MCF 10A (cell line): ENCODE measurements around the gene MRPL2. TPM values are rescaled to one million over a fixed set of nuclear protein-coding genes. Genes with fewer than 3 reads are reported as not detected.

ENCODE experiments used
- BruUV-seq: library from RNA; stranded (reverse); fragments of 400-500 nt; replicated peaks from 2 replicates; lab custom pipeline; 2021; lab: Mats Ljungman, UMichigan
- CTCF ChIA-PET: fragments of 300-600 bp; sonication (Branson Sonifier 250); formaldehyde crosslinking; extraction: SDS; loops from one replicate; lab custom pipeline; 2021; ENCODE audit warnings: antibody characterized with exemption, inconsistent platforms; lab: Yijun Ruan, JAX
- POLR2A ChIA-PET: fragments of 300-600, 350-650 bp; sonication (Branson Sonifier 250); formaldehyde crosslinking; extraction: SDS; loops from one replicate; lab custom pipeline; 2020; ENCODE audit warnings: antibody characterized with exemption, inconsistent platforms; lab: Yijun Ruan, JAX
- DNase-seq: peaks from one replicate; pipeline ENCODE4 v3.0.0-alpha.2; 2018; ENCODE audit not compliant: unreplicated experiment
- H3K27ac Mint-ChIP-seq: one replicate; pipeline ENCODE4 v1.8.0; 2022; ENCODE audit warnings: mild to moderate bottlenecking, low read depth, mixed read lengths; ENCODE audit not compliant: unreplicated experiment
- H3K27me3 Mint-ChIP-seq: one replicate; pipeline ENCODE4 v1.8.0; 2022; ENCODE audit warnings: mixed read lengths; ENCODE audit not compliant: insufficient read depth, unreplicated experiment
- H3K36me3 Mint-ChIP-seq: one replicate; pipeline ENCODE4 v1.8.0; 2022; ENCODE audit warnings: mild to moderate bottlenecking, moderate library complexity, mixed read lengths; ENCODE audit not compliant: insufficient read depth, unreplicated experiment
- H3K4me1 Mint-ChIP-seq: one replicate; pipeline ENCODE4 v1.8.0; 2022; ENCODE audit warnings: mixed read lengths; ENCODE audit not compliant: insufficient read depth, unreplicated experiment
- H3K4me3 Mint-ChIP-seq: one replicate; pipeline ENCODE4 v1.8.0; 2022; ENCODE audit warnings: mild to moderate bottlenecking, moderate library complexity, mixed read lengths; ENCODE audit not compliant: unreplicated experiment
- H3K9me3 Mint-ChIP-seq: one replicate; pipeline ENCODE4 v1.8.0; 2022; ENCODE audit warnings: mixed read lengths; ENCODE audit not compliant: unreplicated experiment
- CTCF ChIP-seq: fragments of 200-600 bp; IDR thresholded peaks from one replicate; pipeline ENCODE4 v1.8.0; 2022; ENCODE audit warnings: antibody characterized with exemption, mild to moderate bottlenecking; ENCODE audit not compliant: unreplicated experiment
- intact Hi-C: fragments of 100-400 bp; cut with micrococcal nuclease; formaldehyde crosslinking; loops from 2 replicates; pipeline ENCODE4 v1.14.1; 2022
- total RNA-seq: library from RNA; stranded (reverse); gene quantifications from 2 replicates; pipeline ENCODE4 v1.2.3, GENCODE V29; 2022

The MRPL2 gene
- total RNA-seq, 1 experiment from 2014 or later, result 155 TPM

GRCh38 chr6:43075670-43076463 lies 16.6 kb upstream of the MRPL2 start, which contains the start of gene PTK7:
TSS of gene PTK7 (plus strand) at chr6:43076314. CDS start at chr6:43076489, 175 bp downstream.
- Mint-ChIP-seq H3K9me3 (no peaks in the 10 kb centered on the region), H3K36me3 (peaks cover 14% of the 10 kb centered on the region), H3K4me3 (peak within 1 kb of the TSS; percentile 81), H3K27me3 (no peaks in the 10 kb centered on the region), H3K4me1 (peaks cover 14% of the 10 kb centered on the region), H3K27ac (peak within 1 kb of the TSS; percentile 61)
- DNase-seq, result peak; percentile 47
- intact Hi-C loops, result no loop called here
- no TSS peak for BruUV-seq
- no peak for TF ChIP-seq CTCF
- CTCF ChIA-PET, result interaction anchor here (0.9 to 3.0 kb wide), 3 partner anchors 14 to 67 kb away, joined by 3 to 12 read pairs (median 4); no protein-coding TSS in a partner anchor
- POLR2A ChIA-PET, result interaction anchor here (0.6 to 4.4 kb wide), 16 partner anchors 13 to 112 kb away, joined by 3 to 60 read pairs (median 11); partner anchors contain the start of genes CUL7, KLC4, KLHDC3 and MEA1

- peaks cover 21% of the 10 kb centered on the region for H3K36me3 Mint-ChIP-seq
Measured at GRCh38 chr6:43074847-43075669, 15.8 kb upstream of the MRPL2 start.

GRCh38 chr6:43070028-43070632 lies 10.9 kb upstream of the MRPL2 start:
- peak; percentile 65 for DNase-seq
- CTCF ChIA-PET, result interaction anchor here (0.6 to 2.2 kb wide), 13 partner anchors 9 to 352 kb away, joined by 3 to 18 read pairs (median 4); partner anchors contain the start of genes KLC4, MRPL2 and RRP36
- Mint-ChIP-seq H3K27ac (peak overlapping the region; percentile 75), H3K36me3 (peaks cover 35% of the 10 kb centered on the region), H3K9me3 (no peaks in the 10 kb centered on the region), H3K4me1 (no peaks in the 10 kb centered on the region), H3K27me3 (no peaks in the 10 kb centered on the region), H3K4me3 (no peak overlapping the region)
- no TSS peak for BruUV-seq
- POLR2A ChIA-PET, result interaction anchor here (0.7 to 1.5 kb wide), 2 partner anchors 11 to 15 kb away, joined by 3 read pairs; partner anchors contain the start of genes KLC4 and MRPL2
- intact Hi-C loops, result loop anchor here (1.0 kb wide), 3 partner anchors 60 to 169 kb away; no protein-coding TSS in a partner anchor
- TF ChIP-seq CTCF, result peak; percentile 62

More at GRCh38 chr6:43074847-43075669, 15.8 kb upstream of the MRPL2 start:
- Mint-ChIP-seq H3K4me1 (peaks cover 12% of the 10 kb centered on the region), H3K4me3 (no peak overlapping the region), H3K27me3 (no peaks in the 10 kb centered on the region), H3K27ac (no peak overlapping the region), H3K9me3 (no peaks in the 10 kb centered on the region)
- ChIA-PET POLR2A (interaction anchor here (0.6 to 4.4 kb wide), 6 partner anchors 15 to 500 kb away, joined by 3 to 60 read pairs (median 11); partner anchors contain the start of genes KLC4 and MRPL2), CTCF (interaction anchor here (0.6 to 3.0 kb wide), 3 partner anchors 15 to 68 kb away, joined by 3 to 12 read pairs (median 4); no protein-coding TSS in a partner anchor)
- no TSS peak for BruUV-seq
- intact Hi-C loops, result no loop called here
- TF ChIP-seq CTCF, result no peak
- DNase-seq, result no peak
